Measurements from ENCODE around the gene NPFF.

The NPFF gene

GRCh38 chr12:53486736-53487487, 20.4 kb downstream of the NPFF start:
- TF ChIP-seq, protein P1, sequence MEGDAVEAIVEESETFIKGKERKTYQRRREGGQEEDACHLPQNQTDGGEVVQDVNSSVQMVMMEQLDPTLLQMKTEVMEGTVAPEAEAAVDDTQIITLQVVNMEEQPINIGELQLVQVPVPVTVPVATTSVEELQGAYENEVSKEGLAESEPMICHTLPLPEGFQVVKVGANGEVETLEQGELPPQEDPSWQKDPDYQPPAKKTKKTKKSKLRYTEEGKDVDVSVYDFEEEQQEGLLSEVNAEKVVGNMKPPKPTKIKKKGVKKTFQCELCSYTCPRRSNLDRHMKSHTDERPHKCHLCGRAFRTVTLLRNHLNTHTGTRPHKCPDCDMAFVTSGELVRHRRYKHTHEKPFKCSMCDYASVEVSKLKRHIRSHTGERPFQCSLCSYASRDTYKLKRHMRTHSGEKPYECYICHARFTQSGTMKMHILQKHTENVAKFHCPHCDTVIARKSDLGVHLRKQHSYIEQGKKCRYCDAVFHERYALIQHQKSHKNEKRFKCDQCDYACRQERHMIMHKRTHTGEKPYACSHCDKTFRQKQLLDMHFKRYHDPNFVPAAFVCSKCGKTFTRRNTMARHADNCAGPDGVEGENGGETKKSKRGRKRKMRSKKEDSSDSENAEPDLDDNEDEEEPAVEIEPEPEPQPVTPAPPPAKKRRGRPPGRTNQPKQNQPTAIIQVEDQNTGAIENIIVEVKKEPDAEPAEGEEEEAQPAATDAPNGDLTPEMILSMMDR (IDR thresholded peaks at IDR 0.05; ENCODE audit: low read depth, low read length, missing control alignments): no peak
- in situ Hi-C loops (cut with HindIII; ENCODE audit: low sequenced_read_pairs): no loop called here
- no peak for DNase-seq (ENCODE audit: low read depth)
- H3K4me3 ChIP-seq (ENCODE audit: low read depth, low read length): no peak overlapping the region

DNA sequence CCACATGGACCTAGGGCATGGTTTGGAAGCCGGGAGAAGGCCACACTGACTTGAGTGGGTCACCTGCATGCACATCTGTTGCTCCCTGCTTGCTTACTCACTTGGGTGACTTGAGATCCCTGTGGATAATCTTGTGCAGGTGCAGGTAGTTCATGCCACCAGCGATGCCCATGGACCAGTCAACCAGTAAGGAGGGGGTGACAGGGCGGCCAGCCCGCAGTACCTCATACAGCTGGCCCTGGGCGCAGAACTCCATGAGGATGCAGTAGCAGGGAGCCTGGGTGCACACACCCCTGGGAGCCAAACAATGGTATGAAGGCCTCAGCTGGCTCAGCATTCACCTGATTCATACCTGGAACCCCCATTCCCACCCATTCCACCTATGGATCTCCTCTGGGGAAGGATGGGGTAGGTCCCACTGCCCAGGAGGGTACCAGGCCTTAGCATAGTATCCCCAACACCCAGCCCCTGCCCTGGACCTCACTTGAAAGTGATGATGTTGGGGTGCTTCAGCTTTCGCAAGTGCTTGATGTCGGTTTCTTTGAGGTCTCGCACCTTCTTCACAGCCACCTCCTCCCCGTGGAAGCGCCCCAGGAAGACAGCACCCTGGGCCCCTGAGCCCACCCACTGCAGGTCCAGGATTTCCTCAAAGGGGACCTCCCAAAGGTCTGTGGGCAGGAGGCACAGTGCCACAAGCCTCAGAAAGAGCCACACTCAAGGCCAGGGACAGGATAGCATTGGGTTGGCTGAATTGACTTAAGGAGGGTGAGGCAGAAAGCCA, 21.1 kb downstream of the NPFF start:
- DNase-seq (ENCODE audit: low read depth): no peak
- H3K4me3 ChIP-seq (ENCODE audit: low read depth, low read length): no peak overlapping the region
- in situ Hi-C loops (cut with HindIII; ENCODE audit: low sequenced_read_pairs): no loop called here
- TF ChIP-seq, protein P1 (IDR thresholded peaks at IDR 0.05; ENCODE audit: low read depth, low read length, missing control alignments): no peak

GRCh38 chr12:53484686-53485575, 22.4 kb downstream of the NPFF start:
- no peak for DNase-seq (ENCODE audit: low read depth)
- H3K4me3 ChIP-seq (ENCODE audit: low read depth, low read length): no peak overlapping the region
- in situ Hi-C loops (cut with HindIII; ENCODE audit: low sequenced_read_pairs): no loop called here
- TF ChIP-seq, protein P1 (IDR thresholded peaks at IDR 0.05; ENCODE audit: low read depth, low read length, missing control alignments): no peak

DNA sequence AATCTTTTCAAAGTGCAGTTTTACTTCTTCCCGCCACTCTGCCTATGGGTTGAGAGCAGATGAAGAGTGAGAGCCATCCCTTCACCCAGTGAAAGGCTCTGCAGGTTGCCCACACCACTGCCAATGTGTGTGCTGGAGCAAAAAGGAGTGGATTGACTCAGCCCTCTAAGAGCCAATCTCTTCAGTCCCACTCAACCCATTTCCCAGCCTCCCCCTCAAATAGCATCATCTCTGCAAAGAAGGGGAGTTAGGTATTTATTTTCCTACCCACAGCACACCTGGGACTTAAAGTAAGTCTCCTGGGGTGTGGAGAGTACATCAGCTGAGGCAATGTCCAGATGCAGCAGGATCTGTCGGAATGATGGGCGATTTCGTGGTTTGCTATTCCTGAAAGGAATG, 23.3 kb downstream of the NPFF start:
- TF ChIP-seq, protein P1 (IDR thresholded peaks at IDR 0.05; ENCODE audit: low read depth, low read length, missing control alignments): no peak
- no peak for DNase-seq (ENCODE audit: low read depth)
- in situ Hi-C loops (cut with HindIII; ENCODE audit: low sequenced_read_pairs): no loop called here
- H3K4me3 ChIP-seq (ENCODE audit: low read depth, low read length): no peak overlapping the region

DNA sequence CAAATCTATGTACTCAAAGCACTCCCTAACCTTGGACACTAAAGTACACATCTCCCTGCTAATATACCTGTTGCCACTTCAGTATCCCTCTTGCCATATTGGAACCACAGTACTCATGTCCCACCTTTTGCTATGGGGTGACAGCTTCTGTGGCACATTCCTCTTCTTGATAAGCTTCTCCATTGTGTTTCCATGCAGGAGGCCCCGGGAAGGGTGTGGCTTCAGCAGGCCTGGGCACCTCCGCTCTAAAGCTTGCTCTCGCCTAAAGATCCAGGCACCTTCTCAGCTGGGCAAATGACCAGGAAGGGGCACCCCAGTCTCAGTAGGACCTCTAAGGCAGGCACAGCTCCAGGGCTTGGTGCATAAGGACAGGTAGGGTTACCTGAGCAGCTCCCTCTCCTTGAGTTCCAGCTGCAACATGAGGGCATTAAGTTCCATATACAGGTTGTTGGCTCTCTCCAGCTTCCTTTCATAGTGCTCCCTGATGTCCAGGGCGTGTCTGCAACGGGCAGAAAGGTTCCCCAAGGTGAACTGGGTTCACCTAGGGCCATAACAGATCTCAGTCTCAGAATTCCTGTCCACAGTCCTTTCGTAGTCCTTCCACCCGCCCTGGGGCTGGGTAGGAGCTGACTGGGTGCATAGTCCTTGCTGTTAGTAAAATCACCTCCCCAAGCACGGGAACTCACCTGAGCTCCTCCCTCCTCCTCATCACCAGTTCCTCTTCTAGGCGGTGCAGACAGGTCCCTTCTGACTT, 23.9 kb downstream of the NPFF start:
- no peak overlapping the region for H3K4me3 ChIP-seq (ENCODE audit: low read depth, low read length)
- in situ Hi-C loops (cut with HindIII; ENCODE audit: low sequenced_read_pairs): no loop called here
- TF ChIP-seq, protein P1 (IDR thresholded peaks at IDR 0.05; ENCODE audit: low read depth, low read length, missing control alignments): no peak
- DNase-seq (ENCODE audit: low read depth): no peak
